ENCODE results near the gene ZRANB3.
A peak's percentile ranks its signal among the peaks of the same experiment; 100 is the strongest.
"Not testable (repeated sequence)": the region's sequence is repeated elsewhere in the genome, so short reads cannot be mapped to it uniquely, and the experiment has no call there.

The ZRANB3 gene

DNA sequence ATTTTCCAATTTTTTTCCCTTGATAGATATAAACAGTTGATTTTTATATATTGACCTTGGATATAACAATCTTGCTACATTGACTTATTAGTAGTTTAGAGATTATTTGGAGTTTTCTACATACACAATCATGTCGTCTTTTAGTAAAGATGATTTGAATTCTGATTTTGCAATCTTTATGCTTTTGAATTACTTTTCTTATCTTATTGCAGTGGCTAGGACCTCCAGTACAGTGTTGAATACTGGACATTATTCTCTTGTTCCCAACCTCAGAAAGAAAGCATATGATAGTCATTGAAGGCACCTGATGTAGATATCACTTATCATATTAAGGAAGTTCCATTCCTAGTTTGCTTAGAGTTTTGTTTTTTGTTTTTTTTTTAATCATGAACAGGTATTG, 388.7 kb downstream of the ZRANB3 start:
- no peak for DNase-seq (ENCODE audit: low read depth in 2 of 2)
- H3K4me3 ChIP-seq (replicated peaks in 1 of 2; ENCODE audit: low read depth in 2 of 2, low read length in 2 of 2), result no peak overlapping the region
- TF ChIP-seq, protein P1, sequence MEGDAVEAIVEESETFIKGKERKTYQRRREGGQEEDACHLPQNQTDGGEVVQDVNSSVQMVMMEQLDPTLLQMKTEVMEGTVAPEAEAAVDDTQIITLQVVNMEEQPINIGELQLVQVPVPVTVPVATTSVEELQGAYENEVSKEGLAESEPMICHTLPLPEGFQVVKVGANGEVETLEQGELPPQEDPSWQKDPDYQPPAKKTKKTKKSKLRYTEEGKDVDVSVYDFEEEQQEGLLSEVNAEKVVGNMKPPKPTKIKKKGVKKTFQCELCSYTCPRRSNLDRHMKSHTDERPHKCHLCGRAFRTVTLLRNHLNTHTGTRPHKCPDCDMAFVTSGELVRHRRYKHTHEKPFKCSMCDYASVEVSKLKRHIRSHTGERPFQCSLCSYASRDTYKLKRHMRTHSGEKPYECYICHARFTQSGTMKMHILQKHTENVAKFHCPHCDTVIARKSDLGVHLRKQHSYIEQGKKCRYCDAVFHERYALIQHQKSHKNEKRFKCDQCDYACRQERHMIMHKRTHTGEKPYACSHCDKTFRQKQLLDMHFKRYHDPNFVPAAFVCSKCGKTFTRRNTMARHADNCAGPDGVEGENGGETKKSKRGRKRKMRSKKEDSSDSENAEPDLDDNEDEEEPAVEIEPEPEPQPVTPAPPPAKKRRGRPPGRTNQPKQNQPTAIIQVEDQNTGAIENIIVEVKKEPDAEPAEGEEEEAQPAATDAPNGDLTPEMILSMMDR (IDR thresholded peaks at IDR 0.05; ENCODE audit: low read depth, low read length), result no peak

DNA sequence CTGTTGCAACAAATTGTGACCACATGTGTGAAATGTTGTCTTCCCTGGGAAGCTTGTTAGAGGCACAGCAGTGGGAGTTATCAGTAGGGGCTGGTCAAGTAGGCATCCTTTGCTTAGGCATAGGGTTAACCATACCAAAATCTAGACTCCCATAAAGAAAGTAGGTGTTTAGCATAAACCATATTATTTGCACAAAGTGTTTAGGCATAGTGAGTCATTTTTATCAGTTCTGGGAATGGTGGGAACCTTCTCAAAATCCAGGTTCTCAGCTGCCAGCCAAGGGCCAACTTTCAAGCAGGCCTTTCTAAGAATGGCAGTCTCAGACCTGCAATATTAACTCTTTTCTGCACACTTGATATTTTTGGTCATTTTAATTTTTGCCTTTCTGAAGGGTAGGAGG, 390.4 kb downstream of the ZRANB3 start:
- no peak for DNase-seq (ENCODE audit: low read depth in 2 of 2)
- TF ChIP-seq, protein P1 (IDR thresholded peaks at IDR 0.05; ENCODE audit: low read depth, low read length), result no peak
- H3K4me3 ChIP-seq (replicated peaks in 1 of 2; ENCODE audit: low read depth in 2 of 2, low read length in 2 of 2), result no peak overlapping the region

DNA sequence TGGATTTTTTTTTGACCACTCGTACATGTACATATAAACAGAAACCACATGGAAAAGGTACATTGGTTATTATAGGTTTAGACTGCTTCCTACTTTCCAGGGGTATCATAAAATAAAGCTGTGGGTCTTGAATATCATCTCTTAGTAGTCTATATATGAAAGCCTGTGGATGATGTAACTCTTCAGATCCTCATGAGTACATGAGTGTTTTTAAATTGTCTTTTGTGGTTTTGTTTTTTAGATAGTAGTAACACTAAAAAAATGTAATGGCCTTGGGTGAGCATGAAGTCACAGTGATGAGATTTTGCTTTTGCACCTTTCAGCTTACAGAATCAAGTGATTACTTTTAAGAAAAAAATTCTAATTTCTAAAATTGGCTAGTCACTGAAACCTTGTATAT, 398.7 kb downstream of the ZRANB3 start:
- TF ChIP-seq, protein P1 (IDR thresholded peaks at IDR 0.05; ENCODE audit: low read depth, low read length), result no peak
- peak in 1 of 2 donors; percentile 59 for DNase-seq (ENCODE audit: low read depth in 2 of 2)
- no peak overlapping the region for H3K4me3 ChIP-seq (replicated peaks in 1 of 2; ENCODE audit: low read depth in 2 of 2, low read length in 2 of 2)

DNA sequence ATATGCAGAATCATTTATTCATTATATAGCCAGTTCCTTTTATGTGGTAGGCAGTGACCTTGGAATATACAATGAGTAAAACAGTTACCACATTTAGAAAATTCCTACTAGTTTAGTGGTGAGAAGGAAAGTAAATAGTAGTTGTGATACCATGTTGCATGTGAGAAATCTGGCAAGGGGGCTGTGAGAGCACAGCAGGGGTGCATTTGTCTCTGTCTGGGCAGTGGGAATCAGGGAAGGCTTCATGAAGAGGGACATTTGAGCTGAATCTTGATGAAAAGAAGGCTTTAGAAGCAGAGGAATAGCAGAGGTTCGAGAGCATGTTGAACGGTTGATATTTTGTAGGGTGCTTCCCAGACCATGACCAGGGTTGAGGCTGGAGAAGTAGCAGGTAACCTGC, 400.3 kb downstream of the ZRANB3 start:
- H3K4me3 ChIP-seq (replicated peaks in 1 of 2; ENCODE audit: low read depth in 2 of 2, low read length in 2 of 2), result no peak overlapping the region
- TF ChIP-seq, protein P1 (IDR thresholded peaks at IDR 0.05; ENCODE audit: low read depth, low read length), result no peak
- no peak for DNase-seq (ENCODE audit: low read depth in 2 of 2)

DNA sequence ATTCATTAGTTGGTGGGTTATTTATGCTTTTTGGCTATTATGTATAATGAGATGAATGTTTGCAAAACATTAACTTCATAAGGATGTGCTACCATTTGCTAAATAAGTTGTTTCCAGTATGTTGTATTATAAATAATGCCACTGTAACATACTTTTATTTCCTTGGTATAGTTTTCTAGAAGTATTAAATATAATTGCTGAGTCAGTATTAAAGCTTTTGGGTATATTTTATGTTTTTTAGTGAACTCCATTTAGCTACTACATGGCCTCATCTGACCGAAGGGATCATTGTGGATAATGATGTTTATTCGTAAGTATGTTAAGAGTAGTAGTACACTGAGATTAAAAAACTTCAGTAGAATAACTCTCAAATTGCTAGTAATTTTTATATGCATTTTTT, 405.1 kb downstream of the ZRANB3 start:
- TF ChIP-seq, protein P1 (IDR thresholded peaks at IDR 0.05; ENCODE audit: low read depth, low read length), result no peak
- no peak for DNase-seq (ENCODE audit: low read depth in 2 of 2)
- no peak overlapping the region for H3K4me3 ChIP-seq (replicated peaks in 1 of 2; ENCODE audit: low read depth in 2 of 2, low read length in 2 of 2)

DNA sequence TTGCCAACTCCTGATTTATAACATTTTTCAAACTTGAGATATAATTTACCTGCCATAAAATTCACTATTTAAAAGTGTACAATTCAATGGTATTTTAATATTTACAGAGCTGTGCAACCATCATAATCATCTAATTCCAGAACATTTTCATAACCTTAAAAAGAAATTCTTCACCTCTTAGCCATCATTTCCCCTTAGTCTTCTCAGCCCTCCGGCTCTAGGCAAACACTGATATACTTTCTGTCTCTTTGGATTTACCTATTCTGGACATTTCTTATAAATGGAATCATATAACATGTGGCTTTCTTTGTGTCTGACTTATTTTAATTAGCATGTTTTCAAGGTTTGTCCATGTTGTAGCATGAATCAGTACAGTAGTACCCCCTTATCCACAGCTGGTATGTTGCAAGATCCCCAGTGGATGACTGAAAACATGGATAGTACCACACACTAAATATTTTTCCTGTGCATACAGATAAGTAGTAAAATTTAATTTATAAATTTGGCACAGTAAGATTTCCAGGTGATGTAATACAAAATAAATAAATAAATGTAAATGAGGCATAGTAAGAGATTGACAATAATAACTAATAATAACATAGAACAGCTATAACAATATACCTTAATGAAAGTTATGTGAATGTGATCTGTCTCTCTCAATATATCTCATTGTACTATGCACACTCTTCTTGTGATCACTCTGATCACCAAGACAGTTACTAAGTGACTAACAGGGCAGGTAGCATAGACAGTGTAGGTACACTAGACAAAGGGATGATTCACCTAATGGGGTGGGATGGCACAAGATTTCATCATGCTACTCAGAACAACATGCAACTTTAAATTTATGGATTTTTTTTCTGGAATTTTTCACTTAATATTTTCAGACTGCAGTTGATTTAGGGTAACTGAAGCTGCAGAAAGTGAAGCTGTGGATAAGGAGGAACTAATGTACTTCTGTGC, 405.8 kb downstream of the ZRANB3 start:
- TF ChIP-seq, protein P1 (IDR thresholded peaks at IDR 0.05; ENCODE audit: low read depth, low read length), result no peak
- H3K4me3 ChIP-seq (replicated peaks in 1 of 2; ENCODE audit: low read depth in 2 of 2, low read length in 2 of 2), result no peak overlapping the region
- peak in 1 of 2 donors; percentile 43 for DNase-seq (ENCODE audit: low read depth in 2 of 2)

DNA sequence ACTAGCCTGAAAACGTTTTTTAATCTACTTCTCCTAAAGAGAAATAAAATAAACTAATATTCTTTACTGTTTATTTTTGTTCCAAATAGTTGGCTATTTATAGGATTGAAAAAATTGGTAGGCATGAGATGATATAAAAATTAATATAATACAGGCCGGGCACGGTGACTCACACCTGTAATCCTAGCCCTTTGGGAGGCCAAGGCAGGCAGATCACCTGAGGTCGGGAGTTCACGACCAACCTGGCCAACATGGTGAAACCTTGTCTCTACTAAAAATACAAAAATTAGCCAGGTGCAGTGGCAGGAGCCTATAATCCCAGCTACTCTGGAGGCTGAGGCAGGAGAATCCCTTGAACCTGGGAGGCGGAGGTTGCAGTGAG, 409.4 kb downstream of the ZRANB3 start:
- H3K4me3 ChIP-seq (replicated peaks in 1 of 2; ENCODE audit: low read depth in 2 of 2, low read length in 2 of 2); DNase-seq (ENCODE audit: low read depth in 2 of 2): not testable (repeated sequence)
